Measurements from ENCODE around the gene CCDC47. TPM values are rescaled to one million over a fixed set of nuclear protein-coding genes. Genes with fewer than 3 reads are reported as not detected.

Gene CCDC47
- total RNA-seq, 2 donors from 2014 or later, result 40.2 to 101 TPM

- peak within 1 kb of the TSS; percentile 88 to 95 for H3K27ac ChIP-seq
- H3K4me3 ChIP-seq, result peak within 1 kb of the TSS; percentile 78
- TF ChIP-seq CTCF (IDR thresholded peaks at IDR 0.05), result no peak
- H3K4me1 ChIP-seq (ENCODE audit: control insufficient read depth in 1 of 2, low read depth in 2 of 2), result peaks cover 26 to 50% of the 10 kb centered on the region in 2 donors
- no peaks in the 10 kb centered on the region for H3K36me3 ChIP-seq
- H3K27me3 ChIP-seq (replicated peaks; ENCODE audit: insufficient read depth), result no peaks in the 10 kb centered on the region
- ATAC-seq (ENCODE audit: insufficient number of reproducible peaks, low FRiP score, low read depth), result no peak
- no peaks in the 10 kb centered on the region for H3K9me3 ChIP-seq
- DNase-seq (ENCODE audit: low spot score), result peak; percentile 53
Observed at GRCh38 chr17:63774141-63774968, 958 bp upstream of the CCDC47 start, which contains the start of gene DDX42. TSS of gene DDX42 (plus strand) at chr17:63774170. CDS start at chr17:63787050, 12,880 bp downstream.

DNA sequence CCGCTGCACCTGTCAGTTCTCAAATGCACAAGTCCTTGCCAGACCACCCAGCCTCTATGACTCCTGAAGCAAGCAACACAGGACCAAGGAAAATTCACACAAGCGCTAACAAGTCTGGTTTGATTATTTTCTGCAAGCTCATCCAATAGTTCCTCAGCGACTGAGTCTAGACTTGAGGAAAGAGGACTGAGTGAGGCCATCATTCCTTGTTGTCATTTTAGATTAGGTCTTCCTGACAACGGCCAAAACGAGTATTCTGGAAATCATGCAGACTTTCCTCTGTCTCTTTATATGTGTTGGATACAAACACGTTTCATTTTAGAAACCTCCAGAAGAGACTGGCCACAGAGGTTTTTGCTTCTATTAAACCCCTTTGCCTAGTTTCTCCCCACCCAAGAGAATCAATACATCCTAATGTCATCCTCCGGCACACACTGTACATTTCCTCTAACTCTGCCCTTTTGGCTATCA lies 561 bp downstream of the CCDC47 start:
- no peak for TF ChIP-seq CTCF (IDR thresholded peaks at IDR 0.05)
- peaks cover 21 to 56% of the 10 kb centered on the region in 2 donors for H3K4me1 ChIP-seq (ENCODE audit: control insufficient read depth in 1 of 2, low read depth in 2 of 2)

GRCh38 chr17:63768433-63768832 lies 5.0 kb downstream of the CCDC47 start:
- H3K4me3 ChIP-seq, result no peak overlapping the region
- DNase-seq (ENCODE audit: low spot score) (no peak), ATAC-seq (ENCODE audit: insufficient number of reproducible peaks, low FRiP score, low read depth) (no peak)
- no peak for TF ChIP-seq CTCF (IDR thresholded peaks at IDR 0.05)
- H3K27ac ChIP-seq, result no peak overlapping the region
- peaks cover 9% of the 10 kb centered on the region for H3K36me3 ChIP-seq
- H3K9me3 ChIP-seq, result no peaks in the 10 kb centered on the region
- no peaks in the 10 kb centered on the region for H3K27me3 ChIP-seq (replicated peaks; ENCODE audit: insufficient read depth)
- peaks cover 0 to 26% of the 10 kb centered on the region in 2 donors for H3K4me1 ChIP-seq (ENCODE audit: control insufficient read depth in 1 of 2, low read depth in 2 of 2)

More for the DNA sequence above, 561 bp downstream of the CCDC47 start:
- Histone ChIP-seq H3K36me3 (no peaks in the 10 kb centered on the region), H3K9me3 (no peaks in the 10 kb centered on the region), H3K27ac (peak overlapping the region; percentile 88 to 95), H3K4me3 (peak overlapping the region; percentile 78), H3K27me3 (replicated peaks; ENCODE audit: insufficient read depth) (no peaks in the 10 kb centered on the region)
- DNase-seq (ENCODE audit: low spot score) (no peak), ATAC-seq (ENCODE audit: insufficient number of reproducible peaks, low FRiP score, low read depth) (no peak)

DNA sequence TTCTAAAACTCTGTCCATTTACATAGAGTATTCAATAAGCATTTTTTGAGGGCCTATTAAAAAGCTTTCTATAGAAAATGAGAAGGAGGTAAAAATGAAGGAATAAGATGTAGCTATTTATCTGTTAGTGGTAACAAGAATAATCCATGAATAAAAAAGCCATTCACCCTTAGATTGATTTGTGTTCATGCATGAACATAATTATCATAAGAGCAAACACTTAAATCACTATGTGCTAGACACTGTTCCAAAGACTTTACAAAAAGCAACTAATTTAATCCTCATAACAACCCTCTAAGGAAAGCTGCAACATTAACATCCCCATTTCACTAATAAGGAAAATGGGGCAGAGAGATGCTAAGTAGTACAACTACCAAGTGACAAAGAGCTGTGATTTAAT lies 6.6 kb downstream of the CCDC47 start:
- Histone ChIP-seq H3K4me1 (ENCODE audit: control insufficient read depth in 1 of 2, low read depth in 2 of 2) (peaks cover 0 to 16% of the 10 kb centered on the region in 2 donors), H3K9me3 (no peaks in the 10 kb centered on the region), H3K36me3 (peaks cover 15% of the 10 kb centered on the region), H3K27ac (no peak overlapping the region), H3K4me3 (no peak overlapping the region), H3K27me3 (replicated peaks; ENCODE audit: insufficient read depth) (no peaks in the 10 kb centered on the region)
- no peak for TF ChIP-seq CTCF (IDR thresholded peaks at IDR 0.05)
- ATAC-seq (ENCODE audit: insufficient number of reproducible peaks, low FRiP score, low read depth) (no peak), DNase-seq (ENCODE audit: low spot score) (no peak)

DNA sequence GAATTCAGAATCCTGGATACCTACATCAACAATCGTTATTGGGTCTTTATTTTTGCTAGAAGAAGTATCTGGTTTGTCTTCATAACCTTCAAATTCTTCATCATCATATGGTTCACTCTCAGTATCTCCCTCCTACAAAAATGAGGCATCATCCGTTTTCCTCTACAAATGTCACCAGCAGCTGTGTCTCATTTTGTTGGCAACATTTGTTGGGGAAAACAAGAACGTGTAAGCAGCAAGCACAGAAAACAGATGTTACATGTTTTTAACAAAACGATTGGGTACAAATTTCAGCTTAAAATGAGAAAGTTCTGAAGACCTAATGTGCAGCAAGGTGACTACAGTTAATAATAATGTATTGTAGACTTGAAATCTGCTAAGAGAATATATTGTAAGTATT lies 8.7 kb downstream of the CCDC47 start:
- no peak for TF ChIP-seq CTCF (IDR thresholded peaks at IDR 0.05)
- Histone ChIP-seq H3K27ac (no peak overlapping the region), H3K9me3 (no peaks in the 10 kb centered on the region), H3K27me3 (replicated peaks; ENCODE audit: insufficient read depth) (no peaks in the 10 kb centered on the region), H3K36me3 (peaks cover 24% of the 10 kb centered on the region), H3K4me3 (no peak overlapping the region), H3K4me1 (ENCODE audit: control insufficient read depth in 1 of 2, low read depth in 2 of 2) (peaks cover 0 to 6% of the 10 kb centered on the region in 2 donors)
- no peak for DNase-seq (ENCODE audit: low spot score)
- ATAC-seq (ENCODE audit: insufficient number of reproducible peaks, low FRiP score, low read depth), result no peak
